SIG-M5 treated with dmso at 0.1 percent for 504 hours (cell line): ENCODE results near the gene GDAP2.

ENCODE experiments used
- DNase-seq: peaks from one replicate; lab custom pipeline; 2025; ENCODE audit not compliant: unreplicated experiment; lab: John Stamatoyannopoulos, UW

The GDAP2 gene

GRCh38 chr1:117843791-117844190, 85.6 kb downstream of the GDAP2 start:
- no peak for DNase-seq

- DNase-seq, result no peak
Measured at GRCh38 chr1:117842408-117843170, 86.8 kb downstream of the GDAP2 start.

GRCh38 chr1:117841117-117841650, 88.2 kb downstream of the GDAP2 start:
- no peak for DNase-seq

GRCh38 chr1:117838911-117839310, 90.5 kb downstream of the GDAP2 start:
- DNase-seq, result no peak

- no peak for DNase-seq
Measured at GRCh38 chr1:117836069-117836468, 93.4 kb downstream of the GDAP2 start.

GRCh38 chr1:117834416-117834815, 95.0 kb downstream of the GDAP2 start:
- DNase-seq, result no peak

GRCh38 chr1:117832453-117832852, 97.0 kb downstream of the GDAP2 start:
- no peak for DNase-seq

GRCh38 chr1:117830222-117830621, 99.2 kb downstream of the GDAP2 start:
- DNase-seq, result no peak

GRCh38 chr1:117828201-117828600, 101.2 kb downstream of the GDAP2 start:
- no peak for DNase-seq

- no peak for DNase-seq
Measured at GRCh38 chr1:117826540-117827078, 102.8 kb downstream of the GDAP2 start.

- no peak for DNase-seq
Measured at GRCh38 chr1:117826119-117826518, 103.3 kb downstream of the GDAP2 start.

- no peak for DNase-seq
Measured at GRCh38 chr1:117825414-117825813, 104.0 kb downstream of the GDAP2 start.

GRCh38 chr1:117824616-117825015, 104.8 kb downstream of the GDAP2 start:
- no peak for DNase-seq

GRCh38 chr1:117821774-117822482, 107.5 kb downstream of the GDAP2 start:
- DNase-seq, result no peak

GRCh38 chr1:117821382-117821755, 108.1 kb downstream of the GDAP2 start:
- no peak for DNase-seq

GRCh38 chr1:117820694-117821381, 108.6 kb downstream of the GDAP2 start:
- DNase-seq, result no peak

GRCh38 chr1:117820096-117820495, 109.3 kb downstream of the GDAP2 start:
- no peak for DNase-seq

GRCh38 chr1:117819301-117819700, 110.1 kb downstream of the GDAP2 start:
- DNase-seq, result no peak

GRCh38 chr1:117818456-117818855, 111.0 kb downstream of the GDAP2 start:
- DNase-seq, result no peak

- DNase-seq, result no peak
Measured at GRCh38 chr1:117817629-117818028, 111.8 kb downstream of the GDAP2 start.

- no peak for DNase-seq
Measured at GRCh38 chr1:117815926-117816325, 113.5 kb downstream of the GDAP2 start.
